Hypothalamus (tissue), 51 donors: ENCODE data around the gene ATP13A3.

Experiments used
- DNase-seq, 51 donors: peaks; one replicate each; lab custom pipeline; 2025; lab: John Stamatoyannopoulos, UW

Gene ATP13A3

DNA sequence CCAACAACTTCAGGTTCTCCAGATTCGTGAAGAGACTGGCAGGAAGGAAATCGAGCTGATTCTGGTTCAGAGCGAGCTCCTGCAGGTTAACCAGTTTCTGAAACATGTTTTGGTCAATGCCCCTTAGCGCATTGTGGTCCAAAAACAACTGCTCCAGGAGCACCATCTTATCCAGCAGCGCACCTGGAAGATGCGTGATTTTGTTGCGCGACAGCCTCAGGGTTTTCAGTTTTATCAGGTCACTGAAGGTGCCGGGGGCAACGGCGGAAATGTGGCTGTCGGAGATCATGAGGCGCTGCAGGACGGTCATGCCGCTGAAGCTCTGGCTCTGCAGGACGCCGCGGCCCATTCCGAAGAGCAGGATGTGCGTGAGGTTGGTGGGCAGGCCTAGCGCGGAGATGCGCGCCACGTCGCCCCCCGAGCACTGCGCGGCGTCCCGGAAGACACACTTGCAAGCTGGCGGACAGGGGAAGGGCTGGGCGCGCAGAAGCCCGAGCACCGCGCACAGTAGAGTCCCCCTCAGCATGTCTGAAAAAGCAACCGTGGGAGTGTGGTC, 89.0 kb downstream of the ATP13A3 start:
- DNase-seq = no peak

DNA sequence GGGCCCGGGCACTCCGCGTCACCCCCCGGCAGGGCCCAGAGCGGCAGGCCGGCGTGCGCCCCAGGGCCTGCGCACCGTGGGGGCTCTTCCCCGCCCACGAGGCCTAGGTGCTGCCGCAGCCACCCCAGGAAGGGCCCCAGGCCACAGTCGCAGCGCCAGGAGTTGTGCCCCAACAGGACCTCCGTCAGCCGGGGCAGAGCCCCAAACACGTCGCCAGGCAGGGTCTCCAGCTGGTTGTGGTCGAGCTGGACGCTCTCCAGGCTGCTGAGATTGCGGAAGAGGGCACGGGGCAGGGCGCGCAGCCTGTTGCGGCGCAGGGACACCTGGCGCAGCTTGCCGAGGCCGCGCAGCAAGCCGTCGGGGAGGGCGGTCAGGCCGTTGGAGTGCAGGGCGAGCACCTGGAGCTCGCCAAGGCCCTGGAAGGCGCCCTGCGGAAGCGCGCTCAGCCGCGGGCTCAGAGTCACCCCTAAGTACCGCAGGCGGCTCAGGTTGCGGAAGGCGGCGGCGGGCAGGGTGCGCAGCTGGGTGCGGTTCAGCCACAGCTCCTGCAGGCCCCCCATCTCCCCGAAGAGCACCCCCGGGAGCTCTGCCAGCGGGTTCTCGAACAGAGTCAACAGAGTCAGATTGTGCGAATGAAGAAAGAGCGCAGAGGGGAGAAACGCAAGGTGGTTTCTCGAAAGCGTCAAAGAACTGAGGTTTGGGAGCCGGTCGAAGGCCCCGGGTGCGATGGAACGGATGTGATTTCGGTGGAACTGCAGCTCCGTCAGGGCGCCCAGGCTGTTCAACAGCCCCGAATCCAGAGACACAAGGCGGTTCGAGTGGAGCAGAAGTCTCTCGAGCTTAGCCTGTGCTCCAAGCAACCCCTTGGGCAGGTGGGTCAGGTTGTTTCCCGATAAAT, 89.7 kb downstream of the ATP13A3 start:
- no peak for DNase-seq

DNA sequence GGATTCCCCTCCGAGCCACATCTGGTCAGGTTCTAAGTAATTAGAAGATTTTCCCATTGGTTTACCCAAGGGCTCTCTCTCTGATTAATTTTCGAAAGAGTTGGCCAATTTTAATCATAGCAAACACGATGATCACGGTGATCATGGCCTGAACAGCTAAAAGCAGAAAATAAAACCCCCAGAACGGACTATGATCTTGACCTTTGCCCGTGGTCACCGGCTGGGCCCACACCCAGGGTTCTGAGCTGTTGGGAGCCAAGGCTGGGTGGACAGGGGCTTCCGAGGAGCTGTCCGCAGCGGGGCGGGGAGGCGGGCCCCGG, 90.3 kb downstream of the ATP13A3 start:
- no peak for DNase-seq

DNA sequence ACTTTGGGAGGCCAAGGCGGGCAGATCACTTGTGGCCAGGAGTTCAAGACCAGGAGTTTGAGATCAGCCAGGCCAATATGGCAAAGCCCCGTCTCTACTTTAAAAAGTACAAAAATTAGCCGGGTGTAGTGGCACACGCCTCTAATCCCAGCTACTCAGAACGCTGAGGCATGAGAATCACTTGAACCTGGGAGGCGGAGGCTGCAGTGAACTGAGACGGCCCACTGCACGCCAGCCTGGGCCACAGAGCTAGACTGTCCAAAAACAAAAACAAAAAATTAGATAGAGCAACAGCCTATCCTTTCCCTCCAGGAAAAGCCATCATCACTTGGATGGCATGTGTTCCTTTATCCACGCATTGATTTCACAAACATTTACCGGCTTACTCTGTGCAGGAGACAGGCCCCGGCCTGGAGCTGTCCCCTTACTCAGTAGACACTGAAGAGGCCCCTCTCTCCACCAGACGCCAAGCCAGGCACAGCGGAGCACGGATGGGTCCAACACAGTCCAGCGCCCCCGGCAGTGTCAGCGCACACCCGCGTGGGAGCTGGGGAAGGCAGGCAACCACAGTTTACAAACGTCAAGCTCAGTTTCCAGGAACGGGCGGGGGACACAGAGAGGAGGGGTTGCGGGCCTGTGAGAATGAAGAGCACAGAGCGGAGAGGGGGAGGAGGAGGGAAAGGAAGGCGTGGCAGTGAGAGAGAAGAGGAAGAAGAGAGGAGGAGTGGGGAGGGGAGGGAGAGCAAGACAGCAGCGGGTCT, 90.8 kb downstream of the ATP13A3 start:
- peak in 2 of 51 donors; percentile 9 to 16 for DNase-seq

DNA sequence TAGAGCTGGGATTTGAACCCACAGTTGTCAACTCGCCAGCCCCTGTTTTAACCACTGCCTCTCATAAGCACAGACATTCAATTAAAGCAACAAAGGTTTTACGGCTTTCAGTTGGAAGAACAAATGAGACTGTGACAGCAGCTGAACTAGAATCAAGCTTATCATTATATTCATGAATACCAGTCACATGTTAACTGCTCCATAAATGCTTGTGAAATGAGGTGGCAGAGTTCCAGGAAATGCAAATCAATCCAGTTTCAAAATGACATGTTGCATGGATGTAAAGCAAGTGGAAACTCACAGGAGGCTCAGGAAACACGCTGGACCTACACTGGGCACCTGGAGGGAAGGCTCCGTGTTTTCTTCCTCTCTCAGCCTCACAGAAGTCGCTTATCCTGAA, 91.6 kb downstream of the ATP13A3 start:
- DNase-seq = peak in 1 of 51 donors; percentile 9

DNA sequence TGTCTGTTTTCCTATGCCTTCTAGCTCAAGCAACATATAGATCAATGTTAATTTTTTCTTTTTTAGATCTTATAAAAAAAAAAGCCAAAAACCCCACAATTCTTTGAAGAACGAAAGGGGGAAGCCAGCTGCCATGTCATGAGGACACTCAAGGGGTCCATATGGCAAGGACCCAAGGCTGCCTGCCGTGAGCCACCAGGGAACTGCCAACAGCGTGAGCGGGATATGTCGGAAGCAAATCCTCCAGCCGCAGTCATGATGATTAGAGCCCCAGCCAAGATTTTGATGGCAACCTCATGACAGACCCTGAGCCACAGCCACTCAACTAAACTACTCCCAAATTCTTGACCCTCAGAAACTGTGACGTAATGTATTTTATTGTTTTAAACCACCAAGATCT, 94.2 kb downstream of the ATP13A3 start:
- no peak for DNase-seq

DNA sequence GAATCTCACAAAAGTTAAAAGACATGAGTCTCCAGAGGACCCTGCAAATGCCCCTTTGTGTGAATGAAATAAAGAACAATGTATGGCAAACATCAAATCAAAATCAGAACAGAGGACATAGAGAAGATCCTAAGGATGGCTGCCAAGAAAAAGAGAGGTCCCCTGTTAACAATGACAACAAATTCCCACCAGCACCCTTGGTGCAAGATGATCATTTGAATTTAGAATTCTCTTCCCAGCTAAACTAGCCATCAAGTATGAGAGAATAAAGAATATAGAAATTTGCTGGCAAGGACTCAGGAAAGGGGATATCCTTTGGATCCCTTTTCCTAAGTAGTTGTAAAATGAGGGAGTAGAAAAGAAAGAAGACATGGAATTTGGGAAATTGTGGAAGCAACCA, 96.0 kb downstream of the ATP13A3 start:
- no peak for DNase-seq

DNA sequence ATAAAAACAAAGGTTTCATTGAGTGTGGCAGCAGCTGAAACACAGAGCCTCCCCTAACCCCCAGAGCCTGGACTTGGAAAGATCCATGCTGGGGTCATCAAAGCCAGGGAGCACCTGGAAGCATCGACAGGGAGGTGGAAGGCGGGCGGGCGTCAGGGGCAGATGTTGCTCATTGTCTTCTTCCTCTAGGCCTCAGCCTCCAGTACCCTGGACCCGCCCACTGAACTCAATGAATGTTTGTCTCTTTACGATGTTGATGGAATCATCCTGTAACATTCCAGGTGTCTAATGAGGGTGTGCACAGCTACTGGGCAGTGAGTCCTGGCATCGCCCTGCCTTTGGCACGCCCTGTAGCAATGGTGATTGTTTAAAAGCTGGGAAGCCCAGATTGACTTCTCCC, 97.5 kb downstream of the ATP13A3 start:
- DNase-seq = no peak

DNA sequence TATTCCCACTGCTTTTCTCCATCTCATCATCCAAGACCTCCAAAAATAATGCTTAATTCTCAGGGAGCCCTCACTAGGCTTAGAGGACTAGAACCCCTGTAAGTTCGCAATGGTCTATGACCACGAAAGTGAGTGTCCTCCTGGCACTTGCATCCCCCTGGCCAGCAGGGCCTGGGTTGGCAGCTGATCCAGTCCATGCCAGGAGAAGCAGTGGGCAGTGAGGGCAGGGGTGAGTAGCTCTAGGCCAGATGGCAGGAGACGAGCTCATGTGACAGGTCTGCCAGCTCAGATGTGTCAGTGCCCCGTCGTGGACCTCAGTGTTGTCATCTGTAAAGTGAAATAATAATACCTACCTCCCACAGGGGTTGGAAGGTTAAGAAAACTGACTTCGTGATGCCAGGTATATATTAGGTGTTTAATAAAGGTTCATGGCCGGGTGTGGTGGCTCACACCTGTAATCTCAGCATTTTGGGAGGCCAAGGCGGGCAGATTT, 98.8 kb downstream of the ATP13A3 start:
- DNase-seq = no peak

DNA sequence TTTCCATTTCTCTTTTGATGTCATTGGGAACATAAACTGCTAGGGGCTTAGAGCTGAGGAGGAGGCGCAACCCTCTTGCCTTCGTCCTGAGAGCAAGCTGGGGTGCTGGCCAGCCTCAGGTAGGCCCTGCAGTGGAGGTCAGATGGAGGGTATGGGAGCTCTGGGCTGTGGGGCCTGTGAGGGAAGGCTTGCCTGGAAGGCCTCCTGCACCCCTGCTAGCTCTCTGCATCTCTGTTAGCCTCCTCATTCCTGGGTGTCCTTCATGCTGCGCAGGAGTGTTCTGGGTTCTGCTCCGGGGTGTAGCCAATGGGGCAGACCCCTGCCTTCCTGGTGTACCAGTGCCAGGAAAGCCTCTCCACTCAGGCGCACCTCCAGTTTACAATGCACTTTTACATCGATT, 99.5 kb downstream of the ATP13A3 start:
- DNase-seq = no peak

DNA sequence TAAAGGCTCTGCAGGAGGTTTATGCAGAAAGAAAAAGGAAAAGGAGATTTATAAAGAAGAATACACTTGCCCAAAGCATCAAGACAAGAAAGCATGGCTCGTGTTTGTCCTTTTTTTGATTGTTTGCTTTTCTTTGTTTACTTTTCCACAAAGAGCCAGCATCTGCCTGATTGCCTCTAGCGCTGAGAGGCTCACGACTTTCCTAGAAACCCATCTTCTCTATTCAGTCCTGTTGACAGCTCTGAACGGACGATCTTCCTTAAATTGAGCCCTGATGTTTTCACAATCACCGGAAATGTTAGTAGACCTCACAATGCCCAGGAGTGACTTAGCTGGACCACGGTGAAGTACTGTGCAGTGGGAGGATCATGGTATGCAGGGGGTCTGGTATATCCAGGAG, 100.2 kb downstream of the ATP13A3 start:
- DNase-seq = no peak

DNA sequence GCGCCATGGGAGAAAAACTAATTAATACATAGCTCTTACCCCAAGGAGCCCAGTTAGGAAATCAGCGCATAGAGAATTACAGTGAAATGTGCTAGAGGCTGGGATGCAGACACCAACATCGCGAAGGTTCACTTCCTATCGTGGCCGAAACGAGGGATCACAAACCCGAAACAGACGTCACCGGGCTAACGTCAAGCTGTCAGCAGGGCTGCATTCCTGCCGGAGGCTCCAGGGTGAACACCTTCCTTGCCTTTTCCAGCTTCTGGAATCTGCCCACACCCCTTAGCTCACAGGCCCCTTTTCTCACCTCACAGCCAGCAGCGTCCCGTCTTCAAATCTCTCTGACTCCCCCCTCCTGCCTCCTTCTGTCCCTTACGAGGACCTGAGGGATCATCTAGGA, 100.7 kb downstream of the ATP13A3 start:
- DNase-seq = no peak

DNA sequence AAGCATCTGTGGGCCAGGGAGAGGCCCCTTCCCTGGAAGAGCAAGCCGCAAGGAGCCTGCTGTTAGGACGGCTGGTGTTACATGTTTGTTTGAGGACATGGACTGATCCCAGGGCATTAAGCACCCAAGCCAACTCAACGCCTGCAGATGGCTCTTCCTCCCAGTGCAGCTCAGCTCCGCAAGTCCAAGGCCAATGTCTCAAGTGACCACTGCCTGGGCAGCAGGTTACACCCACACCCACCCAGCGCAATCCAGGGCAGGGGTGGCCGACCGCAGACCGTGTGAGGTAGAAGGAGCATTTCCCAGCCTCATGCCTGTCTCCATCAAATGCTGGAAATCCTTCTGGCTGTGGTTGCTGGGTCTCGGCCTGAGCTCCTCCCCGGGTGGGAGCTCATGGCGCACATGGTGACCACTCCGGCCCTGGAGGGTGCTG, 102.2 kb downstream of the ATP13A3 start:
- DNase-seq = no peak

DNA sequence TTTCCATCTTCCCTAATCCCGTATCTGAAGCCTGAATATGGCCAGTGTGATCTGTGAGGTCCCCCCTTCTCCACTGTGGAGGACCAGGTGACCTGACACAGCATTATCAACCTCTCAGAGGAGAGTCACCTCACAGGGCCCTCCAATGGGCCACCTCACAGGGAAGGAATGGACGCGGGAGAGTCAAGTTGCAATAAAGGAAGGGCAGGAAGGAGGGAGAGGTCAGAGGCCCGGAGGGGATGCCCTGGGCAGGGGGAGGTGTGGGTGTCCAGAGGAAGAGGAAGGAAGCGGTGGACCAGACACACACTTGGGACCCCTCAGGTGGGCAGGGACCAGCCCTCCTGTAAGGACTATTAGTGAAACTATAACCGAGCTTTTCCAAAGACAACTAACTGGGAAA, 102.6 kb downstream of the ATP13A3 start:
- DNase-seq = no peak

DNA sequence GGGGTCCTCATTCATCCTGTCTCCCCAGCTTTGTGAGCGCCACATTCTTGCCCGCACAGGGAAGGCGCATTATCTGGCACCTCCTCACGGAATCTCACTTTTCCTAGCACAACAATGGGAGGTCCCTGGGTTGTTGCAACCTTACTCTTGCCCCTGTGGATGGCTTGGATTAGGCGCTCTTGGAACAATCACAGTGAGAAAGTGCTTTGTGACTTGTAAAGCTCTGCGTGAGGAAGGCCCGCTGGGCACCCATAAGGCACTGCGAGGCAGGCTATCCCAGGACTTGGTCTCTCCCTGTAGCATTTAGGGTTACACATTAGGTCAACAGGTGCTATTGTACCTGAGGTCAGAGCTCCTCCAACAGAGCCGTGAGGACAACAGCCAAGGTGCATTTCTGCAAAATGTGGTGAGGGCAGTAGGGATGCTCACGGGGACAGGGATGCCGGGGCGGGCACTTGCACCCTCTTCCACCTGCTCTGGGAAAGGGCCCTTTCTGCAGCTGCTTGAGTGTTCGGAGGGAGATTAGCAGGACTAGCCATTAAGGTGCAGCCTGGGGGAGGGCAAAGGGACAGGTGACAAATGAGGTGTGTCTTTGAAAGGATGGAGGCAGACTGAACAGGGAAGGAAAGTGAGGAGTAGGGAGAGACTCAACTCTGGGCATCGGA, 103.4 kb downstream of the ATP13A3 start:
- no peak for DNase-seq

DNA sequence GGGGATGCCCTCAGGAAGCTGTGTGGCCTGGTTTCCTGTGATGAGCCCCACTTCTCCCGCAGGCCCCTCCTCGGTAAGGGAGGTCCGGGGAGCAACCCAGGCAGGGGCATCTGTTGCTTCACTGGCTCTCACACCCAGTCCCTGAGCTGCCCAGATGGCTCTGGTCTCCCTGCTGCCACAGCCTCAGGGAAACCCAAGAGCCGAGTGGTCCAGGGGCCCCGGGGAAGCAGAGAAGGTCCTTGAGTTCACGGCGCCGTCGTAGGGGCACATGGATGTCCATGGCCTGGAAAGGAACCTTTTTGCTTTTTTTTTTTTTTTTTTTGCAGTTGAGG, 103.9 kb downstream of the ATP13A3 start:
- no peak for DNase-seq

DNA sequence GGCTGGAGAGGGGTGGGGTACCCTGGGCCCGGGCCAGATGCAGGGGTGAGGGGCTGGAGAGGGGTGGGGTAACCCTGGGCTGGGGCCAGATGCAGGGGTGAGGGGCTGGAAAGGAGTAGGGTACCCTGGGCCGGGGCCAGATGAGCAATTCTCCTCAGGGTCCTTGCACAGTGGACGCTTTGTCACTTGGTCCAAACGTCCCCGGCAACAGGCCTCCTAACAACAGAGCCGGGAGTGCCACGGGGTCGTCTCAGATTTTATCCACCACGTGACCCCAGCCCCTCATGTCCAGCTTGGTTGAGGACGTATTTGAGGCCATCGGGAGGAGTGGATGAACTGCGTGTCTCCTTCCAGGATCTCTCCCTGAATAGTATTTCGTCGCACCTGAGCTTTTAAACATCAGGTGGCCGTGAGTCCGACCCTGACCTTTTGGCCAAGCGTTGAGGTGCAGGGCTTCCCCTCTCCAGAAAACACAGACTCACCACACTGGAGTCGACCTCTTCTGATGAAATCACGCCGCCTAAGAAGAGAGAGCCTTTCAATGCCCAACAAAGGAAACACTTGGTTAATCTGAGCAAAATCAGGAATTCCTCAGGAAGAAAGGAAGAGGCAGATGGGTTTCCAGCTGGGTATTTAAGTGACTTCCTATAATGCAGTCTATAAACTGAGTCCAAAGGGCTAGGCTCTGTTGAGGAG, 104.5 kb downstream of the ATP13A3 start:
- DNase-seq = no peak

DNA sequence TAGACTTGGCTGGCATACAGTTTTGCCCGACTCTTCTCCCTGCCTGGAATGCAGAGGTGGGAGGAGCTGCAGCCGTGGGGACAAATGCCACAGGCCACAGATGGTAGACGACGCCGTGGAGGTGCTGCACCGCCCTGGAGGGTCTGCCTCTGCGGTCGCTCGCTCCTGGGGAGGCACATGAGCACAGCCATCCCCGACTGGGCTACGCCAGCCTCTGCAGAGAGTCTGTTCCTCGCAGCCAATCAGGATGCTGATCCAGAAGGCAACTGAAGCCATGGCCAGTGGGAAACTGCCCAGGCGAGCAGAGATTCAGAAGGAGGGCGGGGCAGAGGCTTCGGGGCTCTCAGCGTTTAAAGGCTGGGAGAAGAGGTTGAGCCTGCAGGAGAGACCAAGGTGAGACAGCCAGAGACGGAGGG, 105.3 kb downstream of the ATP13A3 start:
- peak in 16 of 51 donors; percentile 3 to 60 (median 21) for DNase-seq

DNA sequence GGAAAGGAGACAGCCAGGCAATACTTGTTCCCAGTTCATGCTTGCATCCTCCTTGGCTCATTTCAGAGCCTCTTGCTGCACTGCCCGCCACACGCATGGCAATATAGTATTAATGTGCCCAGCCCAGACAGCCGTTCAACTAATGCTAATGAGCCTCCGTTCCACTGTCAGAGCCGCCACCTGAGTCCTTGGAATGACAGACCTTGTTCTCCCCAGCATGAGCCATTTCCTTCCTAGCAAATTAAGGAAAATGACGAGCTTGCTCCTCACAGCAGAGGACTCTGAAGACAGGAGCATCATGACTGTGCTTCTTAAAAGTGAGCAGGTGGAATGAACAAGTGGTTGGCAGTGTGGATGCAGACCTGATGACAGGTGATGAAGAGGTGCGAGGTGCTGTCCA, 106.5 kb downstream of the ATP13A3 start:
- no peak for DNase-seq

DNA sequence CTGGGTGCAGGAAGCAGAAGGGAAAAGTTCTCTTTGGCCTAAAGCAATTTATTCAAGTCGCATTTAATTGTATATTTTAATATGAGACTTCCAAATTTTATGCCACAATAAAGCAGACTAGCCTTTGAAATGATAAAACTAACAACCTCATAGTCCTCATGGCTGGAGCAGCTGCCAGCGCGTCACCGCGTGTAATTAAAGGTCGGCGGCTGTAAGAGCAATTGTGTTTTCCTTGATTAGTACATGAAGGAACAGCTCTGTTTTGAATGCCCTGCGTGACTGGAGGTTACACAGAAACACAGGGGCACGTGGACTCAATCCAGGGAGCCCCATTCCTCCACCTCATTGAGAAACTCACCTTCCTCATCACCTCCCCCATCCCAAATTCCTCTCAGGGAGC, 107.2 kb downstream of the ATP13A3 start:
- no peak for DNase-seq

DNA sequence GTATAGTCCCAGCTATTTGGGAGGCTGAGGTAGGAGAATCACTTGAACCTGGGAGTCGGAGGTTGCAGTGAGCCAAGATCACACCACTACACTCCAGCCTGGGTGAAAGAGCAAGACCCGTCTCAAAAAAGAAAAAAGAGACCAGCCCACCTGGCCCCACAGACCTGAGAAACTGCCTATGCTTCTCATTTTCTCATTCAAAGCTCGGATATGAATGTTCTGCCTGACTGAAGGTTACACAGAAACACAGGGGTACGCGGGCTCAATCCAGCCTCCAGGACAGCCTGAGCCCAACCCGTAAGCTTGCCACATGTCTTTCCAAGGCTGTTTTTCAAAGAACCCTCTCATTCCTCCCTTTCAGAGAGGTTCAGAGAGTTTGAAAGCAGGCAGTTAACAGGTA, 107.6 kb downstream of the ATP13A3 start:
- DNase-seq = no peak
